ENCODE measurements around the gene PCDHB15. TPM values are rescaled to one million over a fixed set of nuclear protein-coding genes. Genes with fewer than 3 reads are reported as not detected.
"Not testable (repeated sequence)": the region's sequence is repeated elsewhere in the genome, so short reads cannot be mapped to it uniquely, and the experiment has no call there.

Gene PCDHB15
- total RNA-seq, 1 donor from 2014 or later, result 7.8 TPM

GRCh38 chr5:141208478-141208877 lies 36.7 kb upstream of the PCDHB15 start, which contains the start of gene PCDHB12:
Gene PCDHB12 (plus strand): TSS chr5:141208719. CDS start chr5:141208908, 189 bp downstream.
- Mint-ChIP-seq H3K9me3 (peaks cover 46% of the 10 kb centered on the region), H3K4me3 (no peak within 1 kb of the TSS), H3K27ac (no peak within 1 kb of the TSS), H3K27me3 (ENCODE audit: insufficient read depth, low read depth) (no peaks in the 10 kb centered on the region), H3K36me3 (peaks cover 8% of the 10 kb centered on the region), H3K4me1 (no peaks in the 10 kb centered on the region)
- H2AFZ ChIP-seq (replicated peaks), result no peak within 1 kb of the TSS
- no peaks in the 10 kb centered on the region for H3K79me2 ChIP-seq (ENCODE audit: low read depth)
- H3K4me2 ChIP-seq, result no peak within 1 kb of the TSS
- H3K36me3 ChIP-seq, result no peaks in the 10 kb centered on the region
- DNase-seq (ENCODE audit: low spot score), result peak; percentile 22
- no peak within 1 kb of the TSS for H3K27ac ChIP-seq
- H3F3A ChIP-seq (ENCODE audit: low read depth), result no peaks in the 10 kb centered on the region
- H3K9ac ChIP-seq, result no peak within 1 kb of the TSS
- no peak within 1 kb of the TSS for H3K4me3 ChIP-seq
- H3K9me3 ChIP-seq (ENCODE audit: low read depth), result no peaks in the 10 kb centered on the region
- TF ChIP-seq EZH2 (IDR thresholded peaks at IDR 0.05), result no peak
- TF ChIP-seq CTCF (IDR thresholded peaks at IDR 0.05), result peak; percentile 47
- no peaks in the 10 kb centered on the region for H4K20me1 ChIP-seq (ENCODE audit: low read depth)
- H3K27me3 ChIP-seq, result no peaks in the 10 kb centered on the region
- no peaks in the 10 kb centered on the region for H3K4me1 ChIP-seq

GRCh38 chr5:141210281-141210680 lies 34.9 kb upstream of the PCDHB15 start:
- peaks cover 14% of the 10 kb centered on the region for H3K36me3 Mint-ChIP-seq
- H3K27me3 Mint-ChIP-seq (ENCODE audit: insufficient read depth, low read depth); H3K4me1 ChIP-seq: not testable (repeated sequence)

GRCh38 chr5:141210849-141211248 lies 34.3 kb upstream of the PCDHB15 start:
- not testable (repeated sequence) for H3K4me3 ChIP-seq; H3K4me2 ChIP-seq; H3K4me1 ChIP-seq; H3K79me2 ChIP-seq (ENCODE audit: low read depth); H3K27ac Mint-ChIP-seq; DNase-seq (ENCODE audit: low spot score); H3K4me3 Mint-ChIP-seq; H3K36me3 ChIP-seq; H3K9me3 ChIP-seq (ENCODE audit: low read depth); H3K4me1 Mint-ChIP-seq; H3K27ac ChIP-seq; H3F3A ChIP-seq (ENCODE audit: low read depth); H4K20me1 ChIP-seq (ENCODE audit: low read depth); H2AFZ ChIP-seq (replicated peaks); H3K9ac ChIP-seq; H3K27me3 ChIP-seq; H3K27me3 Mint-ChIP-seq (ENCODE audit: insufficient read depth, low read depth)
- Mint-ChIP-seq H3K36me3 (peaks cover 13% of the 10 kb centered on the region), H3K9me3 (peaks cover 51% of the 10 kb centered on the region)

More at GRCh38 chr5:141210281-141210680, 34.9 kb upstream of the PCDHB15 start:
- H3K27ac Mint-ChIP-seq; H3K4me3 ChIP-seq; H3K9ac ChIP-seq; H3K4me3 Mint-ChIP-seq; H3K79me2 ChIP-seq (ENCODE audit: low read depth); H3K9me3 ChIP-seq (ENCODE audit: low read depth); H2AFZ ChIP-seq (replicated peaks); H3K4me1 Mint-ChIP-seq; DNase-seq (ENCODE audit: low spot score); H3F3A ChIP-seq (ENCODE audit: low read depth); H3K4me2 ChIP-seq; H4K20me1 ChIP-seq (ENCODE audit: low read depth); H3K27me3 ChIP-seq; H3K36me3 ChIP-seq; H3K27ac ChIP-seq: not testable (repeated sequence)
- H3K9me3 Mint-ChIP-seq, result peaks cover 53% of the 10 kb centered on the region

GRCh38 chr5:141213656-141214339 lies 31.4 kb upstream of the PCDHB15 start, which contains the start of gene PCDHB13:
Gene PCDHB13 (plus strand): TSS chr5:141213919. CDS start chr5:141214124, 205 bp downstream.
- TF ChIP-seq CTCF (IDR thresholded peaks at IDR 0.05), result peak; percentile 58
- not testable (repeated sequence) for H3F3A ChIP-seq (ENCODE audit: low read depth); H3K4me1 ChIP-seq; H3K4me3 ChIP-seq; H3K79me2 ChIP-seq (ENCODE audit: low read depth); H3K27ac ChIP-seq; H3K27me3 ChIP-seq; H3K9me3 ChIP-seq (ENCODE audit: low read depth); H3K27me3 Mint-ChIP-seq (ENCODE audit: insufficient read depth, low read depth); H3K36me3 ChIP-seq; H3K9ac ChIP-seq; H3K4me2 ChIP-seq; H3K4me3 Mint-ChIP-seq; H3K27ac Mint-ChIP-seq; H3K4me1 Mint-ChIP-seq; H4K20me1 ChIP-seq (ENCODE audit: low read depth)
- Mint-ChIP-seq H3K36me3 (peaks cover 14% of the 10 kb centered on the region), H3K9me3 (peaks cover 55% of the 10 kb centered on the region)
- peak within 1 kb of the TSS; percentile 63 for H2AFZ ChIP-seq (replicated peaks)
- DNase-seq (ENCODE audit: low spot score), result peak; percentile 63

GRCh38 chr5:141214583-141214982 lies 30.6 kb upstream of the PCDHB15 start:
- H3K9ac ChIP-seq; DNase-seq (ENCODE audit: low spot score); H3K4me3 Mint-ChIP-seq; H3K9me3 ChIP-seq (ENCODE audit: low read depth); H2AFZ ChIP-seq (replicated peaks); H3K27ac ChIP-seq; H3K4me1 Mint-ChIP-seq; H3K4me1 ChIP-seq; H3K27me3 Mint-ChIP-seq (ENCODE audit: insufficient read depth, low read depth); H4K20me1 ChIP-seq (ENCODE audit: low read depth); H3K27me3 ChIP-seq; H3K36me3 ChIP-seq; H3K27ac Mint-ChIP-seq; H3K4me2 ChIP-seq; H3K79me2 ChIP-seq (ENCODE audit: low read depth); H3F3A ChIP-seq (ENCODE audit: low read depth); H3K4me3 ChIP-seq: not testable (repeated sequence)
- peaks cover 14% of the 10 kb centered on the region for H3K36me3 Mint-ChIP-seq
- H3K9me3 Mint-ChIP-seq, result peaks cover 48% of the 10 kb centered on the region

- not testable (repeated sequence) for H2AFZ ChIP-seq (replicated peaks); H3K79me2 ChIP-seq (ENCODE audit: low read depth); H3K27ac Mint-ChIP-seq; H3K4me3 ChIP-seq; H3K36me3 ChIP-seq; H3K4me1 ChIP-seq; H3K27ac ChIP-seq; H3K9me3 ChIP-seq (ENCODE audit: low read depth); DNase-seq (ENCODE audit: low spot score); H3K27me3 ChIP-seq; H3K4me1 Mint-ChIP-seq; H3K4me2 ChIP-seq; H3K4me3 Mint-ChIP-seq; H4K20me1 ChIP-seq (ENCODE audit: low read depth); H3F3A ChIP-seq (ENCODE audit: low read depth); H3K27me3 Mint-ChIP-seq (ENCODE audit: insufficient read depth, low read depth); H3K9ac ChIP-seq
- Mint-ChIP-seq H3K36me3 (peaks cover 10% of the 10 kb centered on the region), H3K9me3 (peaks cover 41% of the 10 kb centered on the region)
Observed at GRCh38 chr5:141215504-141215903, 29.7 kb upstream of the PCDHB15 start.
